H1 (cell line): ENCODE data around the gene FAIM2. TPM values are rescaled to one million over a fixed set of nuclear protein-coding genes. Genes with fewer than 3 reads are reported as not detected.

Experiments used
- CTCF ChIA-PET: fragments of 300-600 bp; sonication (Branson Sonifier 250); formaldehyde crosslinking; loops from one replicate; lab custom pipeline; 2021; ENCODE audit not compliant: partially characterized antibody; lab: Charles Lee
- POLR2A ChIA-PET: fragments of 300-600 bp; sonication (Branson Sonifier 250); formaldehyde crosslinking; loops from one replicate; lab custom pipeline; 2021; ENCODE audit warnings: inconsistent platforms; ENCODE audit not compliant: partially characterized antibody; lab: Charles Lee
- DNase-seq, 2 experiments: peaks; one replicate each; pipeline versions ENCODE4 v3.0.0 to v3.0.0-alpha.2; 2010 to 2022; ENCODE audit warnings: low spot score in 2 of 2, low read depth in 1 of 2, mixed read lengths in 1 of 2
- FAIRE-seq: peaks from 2 replicates; lab custom pipeline; 2011; peaks lifted over from hg19 to GRCh38; lab: Jason Lieb, UNC
- H2AFZ ChIP-seq: 2 replicates; pipeline ENCODE4 v1.8.1; 2012; ENCODE audit warnings: low read length, inconsistent platforms
- H2AK5ac ChIP-seq: 2 replicates; pipeline ENCODE4 v1.6.1; 2013; ENCODE audit warnings: low read depth, low read length
- H2BK120ac ChIP-seq: replicated peaks from 2 replicates; pipeline ENCODE3; 2013; ENCODE audit warnings: low read depth, low read length, inconsistent platforms
- H2BK12ac ChIP-seq: 2 replicates; pipeline ENCODE4 v1.6.1; 2013; ENCODE audit warnings: low read depth, low read length
- H2BK15ac ChIP-seq: 2 replicates; pipeline ENCODE4 v1.6.1; 2013; ENCODE audit warnings: low read length
- H2BK20ac ChIP-seq: 2 replicates; pipeline ENCODE4 v1.6.1; 2013; ENCODE audit warnings: low read length
- H2BK5ac ChIP-seq: 2 replicates; pipeline ENCODE4 v1.6.1; 2013; ENCODE audit warnings: low read depth, low read length
- H3K14ac ChIP-seq: 2 replicates; pipeline ENCODE4 v1.6.1; 2013; ENCODE audit warnings: inconsistent platforms; ENCODE audit not compliant: insufficient read length
- H3K18ac ChIP-seq: 2 replicates; pipeline ENCODE4 v1.6.1; 2013; ENCODE audit warnings: low read length; ENCODE audit errors: extremely low read depth
- H3K23ac ChIP-seq: 2 replicates; pipeline ENCODE4 v1.6.1; 2013; ENCODE audit warnings: inconsistent platforms; ENCODE audit not compliant: insufficient read length
- H3K23me2 ChIP-seq: 2 replicates; pipeline ENCODE4 v1.6.1; 2013; ENCODE audit warnings: low read depth, low read length
- H3K27ac ChIP-seq: 2 replicates; pipeline ENCODE4 v1.6.1; 2011; ENCODE audit warnings: low read depth, low read length, inconsistent platforms
- H3K27me3 ChIP-seq, 4 experiments: replicated peaks in 1 of 4; 1 replicate in 1 of 4; 2 replicates in 3 of 4; pipeline versions ENCODE4 v1.6.1 to v1.8.1; 2011 to 2013; ENCODE audit warnings: low read length in 3 of 4, mild to moderate bottlenecking in 3 of 4, inconsistent platforms in 2 of 4, mixed read lengths in 2 of 4, moderate library complexity in 1 of 4; ENCODE audit not compliant: control insufficient read depth in 3 of 4, insufficient read depth in 3 of 4; ENCODE audit errors: extremely low read depth in 1 of 4
- H3K36me3 ChIP-seq, 4 experiments: 2 replicates each; pipeline versions ENCODE4 v1.6.1 to v1.8.1; 2011 to 2013; ENCODE audit warnings: mild to moderate bottlenecking in 4 of 4, low read length in 3 of 4, moderate library complexity in 2 of 4, control low read depth in 1 of 4, inconsistent platforms in 1 of 4; ENCODE audit not compliant: insufficient read depth in 4 of 4, control insufficient read depth in 2 of 4
- H3K4ac ChIP-seq: replicated peaks from 2 replicates; pipeline ENCODE3; 2013; ENCODE audit warnings: low read length, low read depth, mixed read lengths, inconsistent platforms; ENCODE audit not compliant: insufficient read length
- H3K4me1 ChIP-seq, 4 experiments: replicated peaks in 1 of 4; 1 replicate in 1 of 4; 2 replicates in 3 of 4; pipeline versions ENCODE4 v1.6.1 to v1.8.1; 2011 to 2013; ENCODE audit warnings: low read length in 3 of 4, inconsistent platforms in 2 of 4, mixed read lengths in 1 of 4; ENCODE audit not compliant: insufficient read depth in 4 of 4, control insufficient read depth in 3 of 4
- H3K4me2 ChIP-seq, 2 experiments: 2 replicates each; pipeline versions ENCODE4 v1.6.1 to v1.8.1; 2011 to 2013; ENCODE audit warnings: low read depth in 2 of 2, low read length in 2 of 2, control low read depth in 1 of 2, inconsistent platforms in 1 of 2, mild to moderate bottlenecking in 1 of 2; ENCODE audit not compliant: insufficient read depth in 1 of 2
- H3K4me3 ChIP-seq, 4 experiments: fragments of 200-600, 300-600 bp in 1 of 4; sonication (generic), shearing (Covaris generic), sonication (Bioruptor Twin) in 1 of 4; 2 replicates each; pipeline versions ENCODE4 v1.5.1 to v1.8.1; 2011 to 2016; ENCODE audit warnings: low read length in 4 of 4, low read depth in 3 of 4, control low read depth in 2 of 4, inconsistent platforms in 2 of 4, mild to moderate bottlenecking in 2 of 4, mixed read lengths in 1 of 4, moderate library complexity in 1 of 4; ENCODE audit not compliant: insufficient read depth in 2 of 4; ENCODE audit errors: extremely low read depth in 1 of 4
- H3K56ac ChIP-seq: replicated peaks from 2 replicates; pipeline ENCODE3; 2013; ENCODE audit warnings: low read depth, mild to moderate bottlenecking, mixed read lengths, low read length, inconsistent platforms; ENCODE audit not compliant: insufficient read length
- H3K79me1 ChIP-seq: 2 replicates; pipeline ENCODE4 v1.6.1; 2013; ENCODE audit warnings: low read depth, low read length, control low read depth
- H3K79me2 ChIP-seq, 2 experiments: 2 replicates each; pipeline versions ENCODE4 v1.6.1 to v1.8.1; 2012 to 2013; ENCODE audit warnings: low read length in 2 of 2, mild to moderate bottlenecking in 2 of 2, inconsistent platforms in 1 of 2; ENCODE audit not compliant: insufficient read depth in 2 of 2, control insufficient read depth in 1 of 2
- H3K9ac ChIP-seq, 4 experiments: replicated peaks in 1 of 4; 1 replicate in 1 of 4; 2 replicates in 3 of 4; pipeline versions ENCODE4 v1.6.1 to v1.8.1; 2011 to 2013; ENCODE audit warnings: low read depth in 3 of 4, low read length in 3 of 4, control low read depth in 2 of 4, mild to moderate bottlenecking in 2 of 4, moderate library complexity in 2 of 4, inconsistent platforms in 1 of 4; ENCODE audit errors: extremely low read depth in 1 of 4
- H3K9me3 ChIP-seq, 2 experiments: 2 replicates each; pipeline versions ENCODE4 v1.6.1 to v1.8.1; 2012 to 2013; ENCODE audit warnings: mild to moderate bottlenecking in 2 of 2, moderate library complexity in 2 of 2, control low read depth in 1 of 2, inconsistent platforms in 1 of 2, low read depth in 1 of 2, low read length in 1 of 2, mixed read lengths in 1 of 2; ENCODE audit not compliant: insufficient read depth in 2 of 2
- H4K20me1 ChIP-seq, 2 experiments: replicated peaks in 1 of 2; 2 replicates each; pipeline versions ENCODE3 to v1.8.1; 2011 to 2013; ENCODE audit warnings: inconsistent platforms in 2 of 2, low read length in 2 of 2, mild to moderate bottlenecking in 1 of 2; ENCODE audit not compliant: insufficient read depth in 2 of 2, control insufficient read depth in 1 of 2
- H4K5ac ChIP-seq: 2 replicates; pipeline ENCODE4 v1.6.1; 2013; ENCODE audit warnings: low read length, low read depth, mixed read lengths, inconsistent platforms; ENCODE audit not compliant: insufficient read length
- H4K8ac ChIP-seq: 2 replicates; pipeline ENCODE4 v1.8.0; 2013; ENCODE audit warnings: mild to moderate bottlenecking, moderate library complexity, low read length, inconsistent platforms; ENCODE audit not compliant: insufficient read depth; ENCODE audit errors: extremely low read depth
- H4K91ac ChIP-seq: replicated peaks from 2 replicates; pipeline ENCODE3; 2013; ENCODE audit warnings: low read length, mixed read lengths, inconsistent platforms; ENCODE audit not compliant: insufficient read length
- PHF8 ChIP-seq: fragments of 200-600 bp; sonication (generic); conservative IDR thresholded peaks from 2 replicates; pipeline ENCODE4 v1.7.1; 2012; ENCODE audit warnings: low read depth, mild to moderate bottlenecking, inconsistent platforms, low read length, moderate library complexity
- WGBS, 2 experiments: shearing (Covaris generic) in 1 of 2; methylation state at CpG; one replicate each; pipeline versions ENCODE4 v1.1.6 to v1.1.7; 2013 to 2015; ENCODE audit warnings: low lambda C conversion rate in 2 of 2, mixed read lengths in 2 of 2, inconsistent platforms in 1 of 2, low coverage in 1 of 2, missing lambda C conversion rate in 1 of 2; ENCODE audit not compliant: insufficient replicate concordance in 2 of 2, insufficient coverage in 1 of 2, insufficient read length in 1 of 2; ENCODE audit errors: extremely low coverage in 1 of 2, missing lambda C conversion rate in 1 of 2; 5-methylcytosine and 5-hydroxymethylcytosine counted together
- polyA plus RNA-seq, 7 experiments: library from polyadenylated mRNA; depleted of rRNA in 3 of 7; stranded (reverse) in 5 of 7; unstranded in 2 of 7; fragments of >200 nt in 5 of 7; fragments of 200-250 nt in 2 of 7; gene quantifications; 1 replicate in 5 of 7; 2 replicates in 1 of 7; 4 replicates in 1 of 7; pipeline versions ENCODE4 v1.2.1 to v1.2.3, GENCODE V29; 2011 to 2013; ENCODE audit warnings: missing spikeins in 2 of 7, mixed read lengths in 2 of 7
- total RNA-seq: library from RNA; stranded (reverse); fragmentation: NEBNext Ultra II Directional; extraction: Animal tissue kit (Norgen Biotek cat#: 25700); gene quantifications from 2 replicates; pipeline ENCODE4 v1.2.1, GENCODE V29; 2021

FAIM2 gene
- total and polyA plus RNA-seq, 2 of the 8 experiments (the other 6 are each of a cell fraction or from before 2014, with no cell fraction given) = 0.89 to 1.3 TPM

DNA sequence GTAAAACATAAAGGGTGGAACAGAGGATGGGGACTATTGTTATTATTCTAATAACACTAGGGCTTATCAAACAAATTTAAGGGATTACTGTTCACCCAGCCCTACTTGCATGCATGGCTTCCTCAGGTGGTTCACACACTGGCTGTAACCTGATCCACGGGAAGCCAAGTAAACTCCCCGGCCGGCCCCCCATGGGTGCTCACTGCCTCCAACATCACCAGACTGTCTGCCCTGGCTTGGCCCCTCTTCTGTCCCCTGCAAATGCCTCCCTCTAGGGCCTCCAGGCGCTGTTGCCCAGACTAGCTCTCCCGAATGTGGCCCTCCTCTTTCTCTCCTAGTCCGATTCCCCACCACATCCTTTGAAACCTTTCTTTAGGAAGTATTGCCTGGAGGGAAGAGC is 18.6 kb downstream of the FAIM2 start:
- no peak overlapping the region for H3K23ac ChIP-seq
- H4K8ac ChIP-seq = no peak overlapping the region
- no peak overlapping the region for H2BK20ac ChIP-seq
- H3K9ac ChIP-seq = no peak overlapping the region
- peaks cover 0 to 3% of the 10 kb centered on the region in 2 experiments for H4K20me1 ChIP-seq
- H3K27ac ChIP-seq = no peak overlapping the region
- peaks cover 0 to 29% (median 13%) of the 10 kb centered on the region in 4 experiments; a peak in 6 of 7 replicates for H3K4me1 ChIP-seq
- H4K91ac ChIP-seq = no peak overlapping the region
- H2BK12ac ChIP-seq = no peak overlapping the region
- H3K79me1 ChIP-seq = no peaks in the 10 kb centered on the region; the same call in 1 of the 2 replicates
- POLR2A ChIA-PET = interaction anchor here (1.5 to 1.8 kb wide), 2 partner anchors 9 to 38 kb away, joined by 3 to 8 read pairs; no protein-coding TSS in a partner anchor
- no peak overlapping the region for H3K4me3 ChIP-seq
- no peak for TF ChIP-seq PHF8
- no peak overlapping the region for H2BK15ac ChIP-seq
- DNase-seq (no peak), FAIRE-seq (no peak)
- H2AK5ac ChIP-seq = no peak overlapping the region
- H3K14ac ChIP-seq = no peak overlapping the region
- CTCF ChIA-PET = interaction anchor here (1.5 to 5.0 kb wide), 4 partner anchors 9 to 82 kb away, joined by 3 to 32 read pairs (median 18); no protein-coding TSS in a partner anchor
- no peaks in the 10 kb centered on the region for H3K36me3 ChIP-seq
- H3K4ac ChIP-seq = no peak overlapping the region
- 49% methylated on average over 6 of the region's 6 CpGs; no CpG with 5 or more reads in 1 of the 2 experiments for WGBS, 2 experiments
- H3K56ac ChIP-seq = no peak overlapping the region
- no peaks in the 10 kb centered on the region for H3K79me2 ChIP-seq
- peaks cover 0 to 3% of the 10 kb centered on the region in 2 experiments; a peak in 1 of 4 replicates for H3K9me3 ChIP-seq
- no peaks in the 10 kb centered on the region; a peak in 1 of 7 replicates for H3K27me3 ChIP-seq
- peak overlapping the region; percentile 10 to 20; a peak in 1 of 4 replicates for H3K4me2 ChIP-seq
- no peak overlapping the region for H2BK5ac ChIP-seq
- no peak overlapping the region for H2BK120ac ChIP-seq
- no peak overlapping the region for H2AFZ ChIP-seq
- no peak overlapping the region for H4K5ac ChIP-seq
- no peak overlapping the region for H3K18ac ChIP-seq
- H3K23me2 ChIP-seq = no peaks in the 10 kb centered on the region; the same call in 1 of the 2 replicates
